Skeletal muscle cell (primary cell): ENCODE results near the gene THEM5.
A peak's percentile ranks its signal among the peaks of the same experiment; 100 is the strongest.

Experiments
- DNase-seq: peaks from one replicate; pipeline ENCODE4 v3.0.0-alpha.2; 2010; ENCODE audit warnings: low read depth
- H3K4me3 ChIP-seq: 2 replicates; pipeline ENCODE4 v1.5.1; 2011; ENCODE audit warnings: low read depth, mild to moderate bottlenecking, control low read depth, low read length, moderate library complexity

THEM5 gene

DNA sequence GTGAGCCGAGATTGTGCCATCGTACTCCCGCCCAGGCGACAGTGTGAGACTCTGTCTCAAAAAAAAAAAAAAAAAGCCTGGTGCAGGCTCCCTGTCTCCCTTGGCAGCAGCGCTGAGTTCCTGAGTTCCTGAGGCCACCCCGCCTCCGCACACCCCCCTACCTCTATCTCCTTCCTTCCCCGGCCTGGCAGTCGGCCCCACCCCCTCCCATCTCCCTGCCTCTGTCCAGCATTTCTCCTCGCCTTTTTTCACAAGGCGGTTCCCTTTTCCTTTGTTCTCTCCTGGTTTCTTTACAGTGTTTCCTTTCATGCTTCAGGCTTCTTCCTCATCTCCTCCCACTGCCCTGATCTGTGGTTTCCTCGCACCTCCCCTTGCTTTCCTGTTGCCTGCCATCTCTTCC, 24.6 kb downstream of the THEM5 start:
- DNase-seq: peak; percentile 9
- H3K4me3 ChIP-seq: no peak overlapping the region

DNA sequence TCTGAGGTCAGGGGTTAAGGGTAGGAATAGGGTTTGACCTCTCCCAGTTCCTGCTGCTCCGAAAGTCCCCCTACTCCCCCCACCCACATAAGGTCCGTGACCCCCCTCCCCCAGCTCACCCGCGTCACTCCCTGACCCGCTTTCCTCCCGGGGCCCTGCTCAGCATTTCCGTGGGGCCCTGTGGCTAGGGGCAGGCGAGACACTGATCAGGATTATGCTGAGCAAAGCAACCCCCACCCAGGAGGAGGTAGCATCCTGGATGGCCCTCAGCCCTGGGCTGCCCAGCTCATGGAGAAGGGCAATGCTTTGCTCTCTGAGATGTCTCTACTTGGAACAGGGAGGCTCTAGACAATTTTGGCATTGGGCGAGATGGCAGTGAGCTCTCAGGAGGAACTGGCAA, 25.7 kb downstream of the THEM5 start:
- no peak for DNase-seq
- no peak overlapping the region for H3K4me3 ChIP-seq

DNA sequence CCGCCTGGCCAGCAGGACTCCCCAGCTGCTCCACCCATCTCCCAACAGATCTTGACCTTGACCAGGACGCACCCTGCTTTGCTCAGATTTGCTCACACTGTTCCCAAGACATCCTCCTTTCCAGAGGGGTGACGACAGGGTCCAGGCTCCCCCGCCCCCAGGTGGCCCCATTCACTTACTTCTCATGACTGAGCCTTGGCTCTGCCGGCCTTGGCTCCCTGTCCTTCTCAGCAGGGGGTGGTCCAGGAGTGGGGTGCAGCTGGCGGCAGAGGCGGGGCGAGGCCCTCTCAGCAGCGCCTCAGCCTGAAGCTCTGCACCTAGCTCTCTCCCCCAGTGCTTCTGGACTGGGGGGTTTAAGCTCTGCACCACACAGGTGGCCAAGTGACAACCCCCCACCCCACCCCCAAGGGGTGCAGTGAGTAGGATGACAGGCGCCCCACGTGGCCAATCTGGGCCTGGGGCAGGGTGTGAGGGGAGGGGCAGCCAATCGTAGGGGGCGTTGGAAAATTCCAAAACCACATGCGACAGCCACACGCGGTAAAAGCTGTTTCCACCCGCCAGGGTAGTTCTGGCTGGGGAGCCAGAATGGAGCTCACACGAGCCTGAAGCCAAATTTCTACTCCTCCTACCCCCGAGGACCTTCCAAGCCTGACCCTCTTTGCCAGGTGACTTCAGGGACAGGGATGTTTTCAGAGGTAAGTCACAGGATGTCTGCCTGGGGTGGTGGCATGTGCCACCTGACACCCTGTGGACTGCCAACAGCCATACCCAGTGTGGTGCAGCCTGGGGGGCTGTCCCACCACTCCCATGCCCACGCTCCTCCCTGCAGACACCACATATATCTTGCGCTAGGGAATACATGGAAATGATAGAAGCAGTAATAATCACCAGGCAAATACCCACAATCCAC, 27.5 kb downstream of the THEM5 start:
- DNase-seq: no peak
- no peak overlapping the region for H3K4me3 ChIP-seq

DNA sequence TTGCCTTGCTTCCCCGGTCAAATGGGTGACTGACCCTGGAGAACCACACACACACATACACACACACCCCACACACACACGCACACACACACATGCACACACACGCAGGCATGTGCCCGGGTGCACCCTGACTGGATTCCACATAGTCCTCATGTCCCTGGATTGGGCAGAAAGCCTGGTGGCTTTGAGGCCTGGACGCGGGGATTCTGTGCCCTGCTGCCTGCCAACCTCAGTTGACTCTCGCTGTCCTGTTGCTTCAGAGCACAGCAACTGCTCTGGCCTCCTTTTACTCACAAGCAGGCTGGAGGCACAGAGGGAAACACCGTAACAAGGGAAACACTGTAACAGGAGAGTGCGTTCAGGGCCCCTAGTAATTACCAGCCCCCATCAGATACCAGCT, 28.3 kb downstream of the THEM5 start:
- H3K4me3 ChIP-seq: no peak overlapping the region

GRCh38 chr1:151823175-151823574, 30.3 kb downstream of the THEM5 start:
- H3K4me3 ChIP-seq: no peak overlapping the region
- DNase-seq: no peak

More for the DNA sequence above, 28.3 kb downstream of the THEM5 start:
- DNase-seq: no peak

GRCh38 chr1:151822404-151822803, 31.1 kb downstream of the THEM5 start:
- no peak overlapping the region for H3K4me3 ChIP-seq
- no peak for DNase-seq

DNA sequence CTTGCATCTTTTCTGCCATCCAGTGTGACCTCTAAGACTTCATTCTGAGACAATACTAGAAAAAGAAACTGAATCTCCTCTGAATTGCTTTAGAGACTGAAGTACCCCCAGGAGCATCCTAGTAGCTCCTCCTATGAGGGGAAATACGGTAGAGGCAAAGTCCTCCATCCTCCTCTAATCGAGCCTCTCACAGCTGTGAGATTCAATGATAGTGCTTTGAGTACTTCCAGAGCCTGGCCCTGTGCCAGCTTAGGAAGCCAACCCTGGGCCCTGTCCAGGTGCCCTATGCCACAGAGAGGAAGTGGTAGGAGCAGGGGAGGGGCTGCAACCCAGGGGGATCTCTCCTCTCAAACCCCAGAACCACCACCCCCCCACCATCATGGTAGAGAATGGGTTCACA, 32.6 kb downstream of the THEM5 start:
- no peak for DNase-seq
- H3K4me3 ChIP-seq: no peak overlapping the region

DNA sequence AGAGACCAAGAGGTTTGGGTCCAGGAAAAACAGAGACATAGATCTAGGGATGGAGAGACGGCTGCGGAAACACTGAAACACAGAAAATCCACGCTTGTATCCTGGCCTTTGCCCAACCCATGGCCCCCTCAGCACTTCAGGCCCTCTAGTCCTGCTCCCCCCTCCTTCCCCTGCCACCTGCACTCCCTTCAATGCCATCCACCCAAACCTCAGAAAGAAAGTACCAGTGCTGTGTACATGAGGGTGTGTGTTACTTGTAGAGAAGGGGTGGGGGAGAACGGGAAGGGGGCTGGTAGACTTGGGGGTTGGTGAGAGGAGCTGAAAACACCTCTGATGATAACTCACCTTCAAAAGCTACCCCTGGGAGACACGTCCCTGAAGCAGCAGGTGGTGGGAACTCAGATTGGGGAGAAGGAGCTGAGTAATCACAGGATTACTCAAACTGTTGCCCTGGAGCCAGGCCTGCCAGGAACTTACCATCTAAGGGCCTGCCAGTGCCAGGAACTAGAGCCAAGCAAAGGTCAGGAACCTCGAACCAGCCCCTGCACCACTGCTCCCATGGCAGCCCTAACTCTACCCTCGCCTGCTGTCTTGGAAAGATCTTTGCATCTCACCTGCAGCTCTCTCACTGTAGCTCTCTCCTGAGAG, 33.4 kb downstream of the THEM5 start:
- no peak overlapping the region for H3K4me3 ChIP-seq
- no peak for DNase-seq

DNA sequence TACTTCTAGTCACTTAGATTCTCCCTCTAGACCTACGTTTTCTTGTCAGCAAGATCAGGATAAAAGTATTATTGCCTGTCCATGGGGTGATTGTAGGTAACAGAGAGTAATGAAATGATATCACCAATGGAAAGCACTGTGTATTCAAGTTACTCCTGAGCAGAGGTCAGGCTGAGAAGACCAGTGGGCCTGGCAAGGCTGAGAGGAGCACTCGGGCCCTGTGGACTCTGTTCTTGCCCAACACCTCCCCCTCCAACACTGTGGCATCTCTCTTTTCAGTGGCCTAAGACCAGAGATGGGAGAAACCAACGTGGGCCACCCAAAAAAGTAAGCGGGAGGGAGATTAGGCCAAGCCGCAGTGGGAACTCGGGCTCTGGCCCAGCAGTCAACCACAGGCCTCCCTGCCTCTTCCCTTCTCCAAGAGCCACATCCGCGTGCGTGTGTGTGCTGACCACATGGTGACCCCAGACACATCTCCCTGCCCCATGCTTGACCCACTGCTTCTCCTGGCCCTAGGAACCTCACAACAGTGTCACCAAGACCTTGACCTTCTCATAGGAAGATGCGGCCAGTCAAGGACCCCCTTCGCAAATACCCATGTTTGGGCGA, 34.2 kb downstream of the THEM5 start:
- no peak overlapping the region for H3K4me3 ChIP-seq
- DNase-seq: no peak

GRCh38 chr1:151817353-151817730, 36.2 kb downstream of the THEM5 start:
- no peak overlapping the region for H3K4me3 ChIP-seq
- DNase-seq: no peak

GRCh38 chr1:151816548-151817352, 36.8 kb downstream of the THEM5 start:
- DNase-seq: no peak
- H3K4me3 ChIP-seq: no peak overlapping the region

DNA sequence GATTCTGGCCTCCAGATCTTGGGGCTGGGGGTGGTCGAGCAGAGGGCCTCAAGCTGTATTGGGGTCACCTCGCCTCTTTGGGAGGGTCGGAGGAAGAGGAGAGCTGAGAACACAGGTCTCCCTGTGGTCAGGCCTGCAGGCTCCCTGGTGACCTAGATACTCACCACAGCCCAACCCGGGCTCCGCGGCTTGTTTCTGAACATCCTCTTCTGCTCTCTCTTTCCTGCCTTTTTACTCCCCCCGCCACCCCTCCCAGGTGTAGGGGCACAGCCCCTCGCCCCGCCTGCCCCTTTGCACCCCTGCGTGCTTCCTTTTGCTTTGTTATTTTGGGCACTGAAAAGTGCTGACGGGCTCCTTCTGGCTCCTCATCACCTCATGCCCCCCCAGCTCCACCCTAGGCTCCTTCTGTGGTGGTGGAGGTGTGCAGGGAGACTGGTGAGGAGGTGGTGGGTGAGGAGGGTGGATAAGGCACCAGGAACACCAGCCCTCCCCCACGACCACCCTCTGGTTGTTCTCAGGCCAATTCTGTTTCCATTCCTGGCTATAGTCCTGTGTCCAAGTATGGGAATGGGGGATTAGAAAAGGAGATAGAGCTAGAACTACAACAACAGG, 37.7 kb downstream of the THEM5 start:
- H3K4me3 ChIP-seq: no peak overlapping the region
- DNase-seq: no peak

DNA sequence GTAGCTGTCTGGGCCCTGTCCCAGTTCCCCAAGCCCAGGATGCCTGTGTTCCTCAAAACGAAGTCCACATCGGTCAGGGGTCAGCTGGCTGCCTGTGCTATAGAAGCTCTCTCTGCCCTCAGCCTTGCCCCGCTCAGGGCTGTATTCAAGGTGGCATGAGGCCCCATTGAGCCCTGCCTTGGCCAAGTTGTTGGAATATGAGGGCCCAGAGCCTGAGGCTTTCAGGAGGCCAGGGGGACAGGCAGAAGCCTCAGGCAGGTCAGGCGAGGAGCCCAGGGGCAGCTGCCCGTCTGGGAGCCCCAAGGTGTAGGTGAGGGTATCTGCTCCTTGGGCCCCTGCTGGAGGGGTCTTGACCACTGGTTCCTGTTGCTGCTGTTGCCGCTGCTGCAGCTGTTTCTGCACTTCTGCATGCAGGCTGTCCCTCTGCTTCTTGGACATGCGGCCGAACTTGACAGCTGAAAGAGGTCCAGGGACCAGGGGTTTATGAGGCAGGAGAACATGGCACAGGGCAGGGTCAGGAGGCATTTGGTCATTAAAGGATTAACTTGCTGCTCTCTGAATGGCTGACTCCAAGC, 38.5 kb downstream of the THEM5 start:
- no peak overlapping the region for H3K4me3 ChIP-seq
- DNase-seq: no peak

DNA sequence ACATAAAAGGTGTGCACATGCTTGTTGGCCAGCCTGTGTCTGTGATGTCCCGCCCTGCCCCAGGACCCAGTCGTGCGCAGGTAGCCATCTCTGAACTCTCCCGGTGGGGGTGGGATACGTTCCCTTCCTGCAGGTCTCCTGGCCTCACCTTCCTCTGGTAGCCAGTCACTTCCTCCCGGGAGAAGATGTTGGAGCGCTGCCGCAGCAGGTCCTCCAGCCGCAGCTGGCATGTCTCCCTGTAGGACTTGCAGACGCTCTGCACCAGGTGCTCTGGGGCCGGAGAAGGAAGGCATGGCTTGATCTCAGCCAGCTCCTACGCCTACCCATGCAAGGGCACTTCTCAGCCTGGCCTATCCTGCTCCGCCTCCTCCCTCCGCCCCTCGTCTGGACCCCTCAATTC, 39.1 kb downstream of the THEM5 start:
- H3K4me3 ChIP-seq: no peak overlapping the region
- DNase-seq: no peak

DNA sequence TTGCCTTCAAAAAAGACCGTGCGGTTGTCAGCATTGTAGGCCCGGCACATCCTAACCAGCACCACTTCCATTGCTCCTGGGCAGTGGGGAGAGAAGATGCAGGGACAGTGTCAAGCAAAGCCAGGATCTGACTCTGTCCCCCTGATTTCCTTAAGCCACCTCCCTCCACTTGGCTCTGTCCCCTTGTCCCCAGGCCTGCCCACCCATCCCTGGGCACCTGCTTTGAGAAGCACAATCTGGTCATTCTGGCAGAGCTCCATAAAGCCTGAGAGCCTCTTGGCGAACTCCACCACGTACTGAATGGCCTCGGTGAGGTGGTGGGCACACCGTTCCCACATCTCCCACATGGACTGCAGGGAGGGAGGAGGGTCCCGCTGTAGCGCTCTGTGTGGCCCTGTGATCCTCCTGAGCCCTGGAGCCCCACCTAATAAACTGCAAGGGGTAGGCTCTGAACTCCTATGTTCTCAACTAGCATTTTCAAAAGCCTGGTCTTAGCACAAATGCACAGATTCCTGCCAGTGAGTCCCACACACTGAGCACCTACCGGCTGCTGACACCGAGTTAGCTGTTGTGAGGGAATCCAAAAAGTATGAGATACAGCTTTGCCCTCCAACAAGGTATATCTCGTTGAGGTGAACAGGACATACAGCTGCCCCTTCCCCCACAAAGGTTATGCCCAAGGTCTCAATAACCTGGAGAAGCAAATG, 40.1 kb downstream of the THEM5 start:
- DNase-seq: no peak
- H3K4me3 ChIP-seq: no peak overlapping the region

DNA sequence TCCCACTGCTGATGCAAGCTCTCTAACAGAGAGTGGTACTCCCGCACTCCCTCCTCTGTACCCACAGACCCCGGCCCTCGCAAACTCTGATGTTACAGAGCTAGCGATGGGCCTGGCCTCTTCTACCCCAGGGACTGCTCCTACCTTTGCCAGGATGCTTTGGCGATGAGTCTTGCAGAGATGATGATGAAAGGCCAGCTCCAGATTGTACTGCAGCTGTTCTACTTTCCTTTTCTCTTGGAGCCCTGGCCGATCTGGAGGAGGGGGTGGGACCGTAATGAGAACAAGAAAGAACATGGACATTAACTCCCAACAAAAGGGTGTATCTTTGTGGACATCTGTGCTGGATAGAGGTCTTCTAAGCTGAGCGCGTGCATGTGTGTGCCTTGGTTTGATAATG, 42.3 kb downstream of the THEM5 start:
- DNase-seq: peak; percentile 65

GRCh38 chr1:151809985-151810556, 43.4 kb downstream of the THEM5 start:
- H3K4me3 ChIP-seq: no peak overlapping the region
- no peak for DNase-seq

More for the DNA sequence above, 42.3 kb downstream of the THEM5 start:
- no peak overlapping the region for H3K4me3 ChIP-seq

DNA sequence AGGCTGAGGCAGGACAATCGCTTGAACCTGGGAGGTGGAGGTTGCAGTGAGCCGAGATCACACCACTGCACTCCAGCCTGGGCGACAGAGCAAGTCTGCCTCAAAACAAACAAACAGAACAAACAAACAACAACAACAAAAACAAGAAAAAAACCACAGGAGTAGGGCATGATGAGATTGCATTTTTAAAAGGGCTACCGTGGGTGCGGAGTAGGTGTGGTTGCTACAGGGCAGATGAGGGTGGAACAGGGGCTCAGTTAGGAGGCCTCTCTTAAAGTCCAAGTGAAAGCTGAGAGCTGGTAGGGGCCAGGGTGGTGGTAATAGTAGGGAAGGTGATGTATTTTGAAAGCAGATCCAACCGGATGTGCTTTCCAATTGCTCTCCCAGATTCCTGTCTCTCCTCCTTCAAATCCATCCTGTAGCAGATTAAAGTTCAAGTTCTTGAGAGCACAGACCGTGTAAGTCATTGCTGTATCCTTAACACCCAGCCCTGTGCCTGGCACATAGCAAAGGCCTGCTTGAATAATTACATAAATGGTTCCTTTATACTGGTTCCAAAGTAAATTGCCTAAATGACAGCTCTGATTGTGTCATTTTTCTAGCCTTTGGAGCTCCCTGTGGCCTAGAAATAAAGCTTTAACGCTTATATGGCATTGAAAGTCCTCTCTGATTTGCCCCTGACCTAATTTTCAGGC, 44.1 kb downstream of the THEM5 start:
- no peak overlapping the region for H3K4me3 ChIP-seq
- no peak for DNase-seq
